Parathyroid adenoma (tissue), 2 donors: ENCODE measurements around the gene MAP2K1.

Source experiments
- H2AFZ ChIP-seq: fragments of 300-600 bp; sonication (generic); one replicate; pipeline ENCODE4 v1.7.0; 2017; ENCODE audit warnings: antibody characterized with exemption, mild to moderate bottlenecking
- H3K27ac ChIP-seq: fragments of 300-600 bp; sonication (generic); one replicate; pipeline ENCODE4 v1.7.0; 2017
- H3K27me3 ChIP-seq: fragments of 300-600 bp; sonication (generic); one replicate; pipeline ENCODE4 v1.7.0; 2017; ENCODE audit warnings: low read length; ENCODE audit not compliant: control insufficient read depth, insufficient read depth
- H3K36me3 ChIP-seq: fragments of 300-600 bp; sonication (generic); one replicate; pipeline ENCODE4 v1.7.0; 2017; ENCODE audit warnings: low read length; ENCODE audit not compliant: control insufficient read depth, insufficient read depth
- H3K4me1 ChIP-seq: fragments of 300-600 bp; sonication (generic); one replicate; pipeline ENCODE4 v1.7.0; 2017; ENCODE audit warnings: control low read depth
- H3K4me2 ChIP-seq: fragments of 300-600 bp; sonication (generic); one replicate; pipeline ENCODE4 v1.7.0; 2017; ENCODE audit warnings: low read length
- H3K4me3 ChIP-seq: fragments of 300-600 bp; sonication (generic); one replicate; pipeline ENCODE4 v1.7.0; 2017; ENCODE audit warnings: low read depth, low read length
- H3K79me2 ChIP-seq: fragments of 300-600 bp; sonication (generic); one replicate; pipeline ENCODE4 v1.7.0; 2017; ENCODE audit warnings: control low read depth
- H3K9ac ChIP-seq: fragments of 300-600 bp; sonication (generic); one replicate; pipeline ENCODE4 v1.7.0; 2017; ENCODE audit warnings: mild to moderate bottlenecking
- H3K9me3 ChIP-seq: fragments of 300-600 bp; sonication (generic); one replicate; pipeline ENCODE4 v1.7.0; 2017; ENCODE audit warnings: low read length; ENCODE audit not compliant: control insufficient read depth
- TF ChIP-seq, protein P1 (sequence below): fragments of 300-600 bp; sonication (generic); IDR thresholded peaks from one replicate; pipeline ENCODE4 v1.7.0; 2017; ENCODE audit warnings: antibody characterized with exemption, mild to moderate bottlenecking
- donor health status: primary hyperparathyroidism.

Gene MAP2K1

DNA sequence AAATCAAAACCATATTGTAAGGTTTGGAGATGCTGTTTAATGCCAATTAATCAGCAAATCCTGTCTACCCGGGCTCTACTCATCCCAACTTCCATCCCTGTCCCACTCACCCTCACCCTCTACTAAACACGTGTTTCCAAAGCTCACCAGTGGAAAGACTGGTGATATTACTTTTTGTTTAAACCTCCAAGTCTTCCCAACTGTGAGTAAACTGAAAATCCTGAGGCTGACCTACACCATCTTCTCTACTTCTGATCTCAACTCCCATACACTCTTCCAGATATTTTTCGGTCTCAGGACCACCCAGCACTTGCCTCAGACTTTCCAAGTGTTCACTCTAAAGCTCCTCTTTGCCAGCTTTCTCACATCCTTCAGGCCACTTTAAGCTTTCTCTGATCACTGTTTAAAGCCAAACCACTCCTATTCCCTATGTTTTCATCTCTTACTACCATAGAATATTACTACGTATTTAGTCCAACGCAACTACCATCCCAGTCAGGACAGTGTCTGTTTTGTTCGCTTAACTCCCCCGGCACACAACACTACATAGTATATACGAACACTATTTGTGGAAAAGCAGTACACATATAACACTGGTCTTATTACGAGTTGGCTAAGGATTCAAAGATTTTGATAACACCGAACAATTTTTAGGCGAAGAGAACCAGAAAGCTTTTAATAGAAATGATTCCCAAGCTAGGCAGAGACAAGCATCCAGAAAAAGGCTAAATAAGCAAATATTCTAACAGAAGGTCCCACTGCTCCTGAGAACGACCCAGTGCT, 117.3 kb downstream of the MAP2K1 start:
- no peaks in the 10 kb centered on the region for H3K9me3 ChIP-seq
- peak overlapping the region; percentile 81 for H2AFZ ChIP-seq
- no peaks in the 10 kb centered on the region for H3K36me3 ChIP-seq
- H3K79me2 ChIP-seq, result peaks cover 5% of the 10 kb centered on the region
- H3K27ac ChIP-seq, result peak overlapping the region; percentile 89
- no peaks in the 10 kb centered on the region for H3K27me3 ChIP-seq
- peak overlapping the region; percentile 77 for H3K4me3 ChIP-seq
- H3K4me1 ChIP-seq, result no peaks in the 10 kb centered on the region
- H3K9ac ChIP-seq, result no peak overlapping the region
- TF ChIP-seq, protein P1, sequence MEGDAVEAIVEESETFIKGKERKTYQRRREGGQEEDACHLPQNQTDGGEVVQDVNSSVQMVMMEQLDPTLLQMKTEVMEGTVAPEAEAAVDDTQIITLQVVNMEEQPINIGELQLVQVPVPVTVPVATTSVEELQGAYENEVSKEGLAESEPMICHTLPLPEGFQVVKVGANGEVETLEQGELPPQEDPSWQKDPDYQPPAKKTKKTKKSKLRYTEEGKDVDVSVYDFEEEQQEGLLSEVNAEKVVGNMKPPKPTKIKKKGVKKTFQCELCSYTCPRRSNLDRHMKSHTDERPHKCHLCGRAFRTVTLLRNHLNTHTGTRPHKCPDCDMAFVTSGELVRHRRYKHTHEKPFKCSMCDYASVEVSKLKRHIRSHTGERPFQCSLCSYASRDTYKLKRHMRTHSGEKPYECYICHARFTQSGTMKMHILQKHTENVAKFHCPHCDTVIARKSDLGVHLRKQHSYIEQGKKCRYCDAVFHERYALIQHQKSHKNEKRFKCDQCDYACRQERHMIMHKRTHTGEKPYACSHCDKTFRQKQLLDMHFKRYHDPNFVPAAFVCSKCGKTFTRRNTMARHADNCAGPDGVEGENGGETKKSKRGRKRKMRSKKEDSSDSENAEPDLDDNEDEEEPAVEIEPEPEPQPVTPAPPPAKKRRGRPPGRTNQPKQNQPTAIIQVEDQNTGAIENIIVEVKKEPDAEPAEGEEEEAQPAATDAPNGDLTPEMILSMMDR, result no peak
- H3K4me2 ChIP-seq, result peak overlapping the region; percentile 72

DNA sequence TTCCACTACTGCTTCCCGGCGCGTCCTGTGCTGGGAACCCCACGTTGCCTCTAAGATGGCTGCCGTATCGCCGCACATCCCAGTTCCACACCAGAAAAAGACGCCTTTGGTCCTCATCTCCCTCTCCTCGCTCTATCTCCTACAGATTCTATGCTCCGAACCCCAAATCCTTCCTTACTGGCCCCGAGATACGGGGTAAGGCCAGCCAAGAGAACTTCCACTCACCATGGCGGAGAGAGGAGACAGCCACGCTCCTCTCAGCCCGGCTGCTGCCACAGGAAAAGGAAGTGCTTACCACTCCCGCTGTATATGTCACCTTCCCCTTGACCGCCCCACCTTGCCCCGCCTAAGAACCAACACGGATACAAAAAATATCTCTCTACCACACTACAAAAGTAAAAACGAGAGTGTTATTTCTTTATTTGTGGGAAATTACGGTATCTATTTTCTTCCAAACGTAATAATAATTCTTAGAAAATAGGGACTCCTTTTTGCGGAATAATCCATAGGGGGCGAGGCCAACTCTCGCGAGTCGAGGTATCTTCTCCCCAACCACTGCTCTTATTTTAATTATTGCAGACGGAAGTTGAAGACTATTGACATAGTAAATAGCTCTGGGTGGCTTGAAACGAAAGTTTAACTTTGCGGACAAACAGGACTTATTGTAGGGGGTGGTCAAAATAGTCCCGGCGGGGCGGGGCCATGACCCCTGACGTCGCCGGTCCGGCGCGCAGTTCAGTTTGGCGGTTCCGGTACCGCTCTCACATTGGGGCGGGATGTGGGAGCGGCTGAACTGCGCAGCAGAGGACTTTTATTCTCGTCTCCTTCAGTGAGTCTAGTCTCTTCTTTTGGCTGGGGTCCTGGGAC, 118.1 kb downstream of the MAP2K1 start, which contains the start of the genes RPL4 and ZWILCH:
Gene RPL4 (minus strand): TSS at position 293 of the 867 bp plus-strand sequence. CDS start 65 bp downstream, at position 228.
Gene ZWILCH (plus strand): TSS at position 764 of the 867 bp plus-strand sequence. CDS start 13 bp downstream, at position 777.
- TF ChIP-seq, protein P1, result no peak
- peak within 1 kb of the TSS; percentile 81 for H2AFZ ChIP-seq

DNA sequence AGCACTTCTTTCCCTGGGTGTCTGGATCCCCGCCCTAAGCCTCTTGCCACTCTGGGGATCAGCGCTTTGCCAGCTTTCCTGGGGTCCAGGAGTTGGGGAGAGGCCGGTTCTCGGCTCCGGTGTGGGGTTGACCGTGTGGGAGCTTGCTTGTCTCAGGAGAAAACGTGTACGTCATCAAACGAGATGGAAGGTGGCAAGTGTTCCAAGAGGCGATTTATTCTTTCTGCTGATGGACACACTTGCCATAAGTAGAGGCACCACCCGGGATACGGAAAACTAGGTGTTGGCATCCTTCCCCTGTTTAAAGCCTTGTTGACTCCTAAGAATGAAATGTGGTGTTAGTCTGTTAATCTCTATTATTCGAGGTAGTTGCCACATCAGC, 118.7 kb downstream of the MAP2K1 start:
- no peaks in the 10 kb centered on the region for H3K4me1 ChIP-seq
- H3K4me3 ChIP-seq, result peak overlapping the region; percentile 77
- no peaks in the 10 kb centered on the region for H3K36me3 ChIP-seq
- no peaks in the 10 kb centered on the region for H3K27me3 ChIP-seq
- peak overlapping the region; percentile 72 for H3K4me2 ChIP-seq
- no peaks in the 10 kb centered on the region for H3K9me3 ChIP-seq
- H3K79me2 ChIP-seq, result peaks cover 5% of the 10 kb centered on the region
- H3K27ac ChIP-seq, result peak overlapping the region; percentile 89
- H3K9ac ChIP-seq, result no peak overlapping the region
- TF ChIP-seq, protein P1, result no peak
- H2AFZ ChIP-seq, result peak overlapping the region; percentile 81

More for the DNA sequence above, 118.1 kb downstream of the MAP2K1 start, which contains the start of the genes RPL4 and ZWILCH:
- no peaks in the 10 kb centered on the region for H3K36me3 ChIP-seq
- no peaks in the 10 kb centered on the region for H3K9me3 ChIP-seq
- H3K4me3 ChIP-seq, result peak within 1 kb of the TSS; percentile 77
- no peaks in the 10 kb centered on the region for H3K4me1 ChIP-seq
- H3K27me3 ChIP-seq, result no peaks in the 10 kb centered on the region
- peak within 1 kb of the TSS; percentile 72 for H3K4me2 ChIP-seq
- peak within 1 kb of the TSS; percentile 89 for H3K27ac ChIP-seq
- peak within 1 kb of the TSS; percentile 35 for H3K9ac ChIP-seq
- peaks cover 5% of the 10 kb centered on the region for H3K79me2 ChIP-seq

DNA sequence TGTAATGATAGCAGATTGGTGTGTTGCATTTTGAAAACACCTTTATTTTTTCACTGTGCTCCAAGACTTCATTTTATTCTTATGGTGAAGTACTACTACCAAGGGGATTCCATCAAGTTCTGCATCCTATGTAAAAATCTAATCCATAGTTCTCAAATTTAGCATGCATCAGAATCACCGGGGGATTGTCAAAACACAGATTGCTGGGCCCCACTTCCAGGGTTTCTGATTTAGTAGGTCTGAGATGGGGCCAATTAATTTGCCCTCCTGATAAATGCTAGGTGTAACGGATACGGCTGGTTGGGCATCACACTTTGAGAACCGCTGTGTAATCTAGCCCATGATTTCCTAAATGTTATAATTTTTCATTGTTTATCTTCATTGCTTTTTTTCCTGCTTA, 119.1 kb downstream of the MAP2K1 start:
- H3K36me3 ChIP-seq, result no peaks in the 10 kb centered on the region
- TF ChIP-seq, protein P1, result no peak
- no peaks in the 10 kb centered on the region for H3K9me3 ChIP-seq
- H2AFZ ChIP-seq, result peak overlapping the region; percentile 81
- H3K27me3 ChIP-seq, result no peaks in the 10 kb centered on the region
- peaks cover 5% of the 10 kb centered on the region for H3K79me2 ChIP-seq
- peak overlapping the region; percentile 72 for H3K4me2 ChIP-seq
- H3K4me3 ChIP-seq, result peak overlapping the region; percentile 77
- H3K9ac ChIP-seq, result no peak overlapping the region
- H3K4me1 ChIP-seq, result no peaks in the 10 kb centered on the region
- no peak overlapping the region for H3K27ac ChIP-seq
